Sigmoid colon (tissue), 4 donors: ENCODE measurements around the gene NOSIP.

Source experiments
- EP300 ChIP-seq, 4 donors: sonication (generic); formaldehyde crosslinking; IDR thresholded peaks; one replicate each; pipeline ENCODE4 v1.6.1; 2017; ENCODE audit warnings: antibody characterized with exemption in 4 of 4
- POLR2A ChIP-seq, 2 donors: fragments of 450-650 bp; IDR thresholded peaks; one replicate each; pipeline ENCODE4 v1.6.1; 2016; ENCODE audit warnings: antibody characterized with exemption in 2 of 2, mild to moderate bottlenecking in 2 of 2, moderate library complexity in 2 of 2
- POLR2AphosphoS5 ChIP-seq, 4 donors: sonication (generic); formaldehyde crosslinking; IDR thresholded peaks; one replicate each; pipeline ENCODE4 v1.6.1; 2017; ENCODE audit warnings: antibody characterized with exemption in 4 of 4
- TF ChIP-seq, protein P1 (sequence below), 4 experiments: fragments of 450-650 bp in 3 of 4; fragments of 200-600 bp in 1 of 4; IDR thresholded peaks; one replicate each; pipeline ENCODE4 v1.5.1; 2016 to 2019; ENCODE audit warnings: antibody characterized with exemption in 4 of 4, mild to moderate bottlenecking in 3 of 4, moderate library complexity in 2 of 4

DNA sequence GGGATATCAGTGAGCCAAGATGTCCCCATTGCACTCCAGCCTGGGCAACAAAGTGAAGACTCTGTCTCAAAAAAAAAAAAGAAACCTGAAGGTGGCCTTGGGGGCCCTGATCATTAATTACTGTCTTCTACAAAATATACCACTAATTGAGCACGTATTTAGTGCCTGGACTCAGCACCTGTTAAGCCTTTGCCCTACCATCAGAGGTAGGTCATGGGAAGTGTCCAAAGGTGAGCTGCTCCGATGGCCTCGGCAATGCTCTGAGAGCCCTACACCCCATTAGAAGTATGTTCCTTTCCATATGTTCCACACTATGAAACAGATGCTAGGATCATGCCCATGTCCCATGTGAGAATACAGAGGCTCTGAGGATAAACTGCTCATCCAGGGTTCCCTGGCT is 20.9 kb downstream of the NOSIP start:
- no peak for TF ChIP-seq POLR2A (IDR thresholded peaks at IDR 0.05)
- TF ChIP-seq, protein P1, sequence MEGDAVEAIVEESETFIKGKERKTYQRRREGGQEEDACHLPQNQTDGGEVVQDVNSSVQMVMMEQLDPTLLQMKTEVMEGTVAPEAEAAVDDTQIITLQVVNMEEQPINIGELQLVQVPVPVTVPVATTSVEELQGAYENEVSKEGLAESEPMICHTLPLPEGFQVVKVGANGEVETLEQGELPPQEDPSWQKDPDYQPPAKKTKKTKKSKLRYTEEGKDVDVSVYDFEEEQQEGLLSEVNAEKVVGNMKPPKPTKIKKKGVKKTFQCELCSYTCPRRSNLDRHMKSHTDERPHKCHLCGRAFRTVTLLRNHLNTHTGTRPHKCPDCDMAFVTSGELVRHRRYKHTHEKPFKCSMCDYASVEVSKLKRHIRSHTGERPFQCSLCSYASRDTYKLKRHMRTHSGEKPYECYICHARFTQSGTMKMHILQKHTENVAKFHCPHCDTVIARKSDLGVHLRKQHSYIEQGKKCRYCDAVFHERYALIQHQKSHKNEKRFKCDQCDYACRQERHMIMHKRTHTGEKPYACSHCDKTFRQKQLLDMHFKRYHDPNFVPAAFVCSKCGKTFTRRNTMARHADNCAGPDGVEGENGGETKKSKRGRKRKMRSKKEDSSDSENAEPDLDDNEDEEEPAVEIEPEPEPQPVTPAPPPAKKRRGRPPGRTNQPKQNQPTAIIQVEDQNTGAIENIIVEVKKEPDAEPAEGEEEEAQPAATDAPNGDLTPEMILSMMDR (IDR thresholded peaks at IDR 0.05), result no peak
- no peak for TF ChIP-seq EP300 (IDR thresholded peaks at IDR 0.05)
- no peak for TF ChIP-seq POLR2AphosphoS5 (IDR thresholded peaks at IDR 0.05)
